ENCODE data around the gene MCF2L.

The MCF2L gene

DNA sequence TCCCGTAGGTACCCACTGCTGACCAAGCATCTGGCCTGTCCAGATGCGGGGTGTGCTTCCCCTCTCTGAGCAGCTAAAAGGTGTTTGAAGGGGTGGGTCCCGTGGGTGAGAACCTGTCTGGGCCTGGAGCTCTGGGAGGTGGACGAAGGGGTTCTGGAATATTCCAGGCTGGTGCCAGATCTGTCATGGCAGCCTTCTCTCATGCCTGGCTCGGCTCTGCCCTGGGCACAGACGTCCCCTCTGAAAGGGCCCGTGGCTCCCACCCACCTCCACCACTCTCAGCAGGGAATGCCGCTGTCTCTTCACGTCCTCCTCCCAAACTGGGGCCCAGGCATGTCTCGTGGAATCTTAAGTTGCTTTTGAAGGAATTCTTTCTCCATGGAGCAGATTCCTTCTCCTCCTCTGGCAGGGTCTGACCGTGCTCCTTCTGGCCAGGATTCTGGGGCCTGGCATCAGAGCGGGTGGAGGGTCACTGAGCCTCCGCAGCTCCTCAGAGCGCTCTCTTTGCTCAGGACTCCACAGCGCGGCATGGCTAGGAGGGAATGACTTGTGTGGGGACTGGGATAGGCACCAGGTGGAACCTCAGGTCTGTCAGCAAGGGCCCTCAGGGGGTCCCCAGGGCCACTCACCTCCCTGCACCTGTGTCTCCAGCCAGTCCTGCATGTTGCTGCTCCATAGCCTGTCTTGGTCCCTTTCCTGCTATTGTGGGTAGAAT lies 5.9 kb upstream of the MCF2L start:
- Histone ChIP-seq H3K4me1 (no peaks in the 10 kb centered on the region), H3K79me2 (no peaks in the 10 kb centered on the region), H3K9me3 (ENCODE audit: control insufficient read depth, low read length) (no peaks in the 10 kb centered on the region), H3K4me2 (ENCODE audit: low read length) (no peak overlapping the region), H3K36me3 (ENCODE audit: control insufficient read depth, insufficient read depth, low read length) (no peaks in the 10 kb centered on the region), H3K4me3 (ENCODE audit: low read depth, low read length) (no peak overlapping the region), H3K27ac (no peak overlapping the region), H3K27me3 (ENCODE audit: control insufficient read depth, insufficient read depth, low read length) (no peaks in the 10 kb centered on the region), H2AFZ (no peak overlapping the region), H3K9ac (no peak overlapping the region)
- no peak for TF ChIP-seq CTCF (IDR thresholded peaks at IDR 0.05)

- H3K27me3 ChIP-seq (ENCODE audit: control insufficient read depth, insufficient read depth, low read length), result no peaks in the 10 kb centered on the region
- no peak overlapping the region for H3K4me3 ChIP-seq (ENCODE audit: low read depth, low read length)
- no peak overlapping the region for H3K27ac ChIP-seq
- no peak overlapping the region for H2AFZ ChIP-seq
- no peaks in the 10 kb centered on the region for H3K9me3 ChIP-seq (ENCODE audit: control insufficient read depth, low read length)
- H3K4me2 ChIP-seq (ENCODE audit: low read length), result no peak overlapping the region
- H3K36me3 ChIP-seq (ENCODE audit: control insufficient read depth, insufficient read depth, low read length), result no peaks in the 10 kb centered on the region
- H3K4me1 ChIP-seq, result no peaks in the 10 kb centered on the region
- no peak for TF ChIP-seq CTCF (IDR thresholded peaks at IDR 0.05)
- H3K9ac ChIP-seq, result no peak overlapping the region
- no peaks in the 10 kb centered on the region for H3K79me2 ChIP-seq
Observed at GRCh38 chr13:112963641-112964040, 5.4 kb upstream of the MCF2L start.

DNA sequence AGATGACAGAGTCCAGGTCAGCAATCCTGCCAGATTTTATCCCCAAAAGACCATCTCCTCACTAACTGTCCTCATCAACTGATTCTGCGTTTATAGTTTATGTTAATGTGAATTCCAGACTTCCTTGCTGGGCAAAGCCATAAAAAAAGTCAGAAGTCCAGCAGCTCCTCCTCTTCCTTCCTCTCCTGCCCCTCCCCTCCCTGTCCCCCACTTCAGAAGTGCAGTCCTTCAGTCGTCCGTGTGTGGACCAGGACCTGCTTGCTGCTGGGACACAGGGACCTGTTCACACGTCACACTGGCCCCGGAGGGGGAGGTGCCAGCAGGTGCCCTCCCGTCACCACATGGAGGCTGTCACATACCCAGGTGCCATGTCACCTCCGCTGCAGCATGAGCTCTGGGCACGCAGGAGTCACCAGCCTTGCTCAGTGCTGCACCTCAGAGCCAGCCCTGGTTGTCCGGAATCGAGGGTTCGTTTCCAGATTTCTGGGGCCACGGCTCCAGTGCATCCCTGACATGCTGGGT lies 4.0 kb upstream of the MCF2L start:
- Histone ChIP-seq H3K9me3 (ENCODE audit: control insufficient read depth, low read length) (no peaks in the 10 kb centered on the region), H3K4me3 (ENCODE audit: low read depth, low read length) (no peak overlapping the region), H3K27ac (no peak overlapping the region)

DNA sequence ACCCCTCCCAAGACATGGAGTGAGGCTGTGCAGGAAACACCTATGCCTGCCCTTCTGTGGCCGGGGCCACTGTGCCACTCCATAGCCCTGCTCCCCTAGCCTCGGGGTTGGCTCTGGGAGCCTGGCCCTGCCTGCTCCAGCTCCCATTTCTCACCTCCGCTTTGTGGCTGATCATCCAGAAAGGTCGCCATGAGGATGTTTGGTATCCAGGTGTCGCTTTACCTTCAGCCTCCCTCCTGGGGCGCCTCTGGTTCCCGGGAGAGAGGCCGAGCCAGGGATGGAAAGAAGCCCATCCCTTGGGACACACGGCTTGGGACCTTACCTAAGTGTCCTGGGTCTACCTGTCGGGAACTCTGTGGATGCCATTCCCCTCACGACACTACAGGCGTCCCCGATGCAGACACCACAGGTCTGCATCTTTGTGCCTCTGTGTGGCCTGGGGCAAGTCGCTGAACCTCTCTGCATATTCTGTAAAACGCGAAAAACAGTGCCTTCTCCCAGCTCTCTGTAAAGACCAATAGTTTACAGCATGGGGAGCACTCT lies 3.4 kb upstream of the MCF2L start:
- Histone ChIP-seq H3K79me2 (no peaks in the 10 kb centered on the region), H3K4me2 (ENCODE audit: low read length) (no peak overlapping the region), H3K4me3 (ENCODE audit: low read depth, low read length) (no peak overlapping the region), H3K27me3 (ENCODE audit: control insufficient read depth, insufficient read depth, low read length) (no peaks in the 10 kb centered on the region), H3K36me3 (ENCODE audit: control insufficient read depth, insufficient read depth, low read length) (no peaks in the 10 kb centered on the region), H3K4me1 (no peaks in the 10 kb centered on the region), H3K27ac (no peak overlapping the region), H3K9ac (no peak overlapping the region), H2AFZ (no peak overlapping the region), H3K9me3 (ENCODE audit: control insufficient read depth, low read length) (no peaks in the 10 kb centered on the region)
- no peak for TF ChIP-seq CTCF (IDR thresholded peaks at IDR 0.05)

More for the DNA sequence above, 4.0 kb upstream of the MCF2L start:
- TF ChIP-seq CTCF (IDR thresholded peaks at IDR 0.05), result no peak
- no peaks in the 10 kb centered on the region for H3K4me1 ChIP-seq
- H3K4me2 ChIP-seq (ENCODE audit: low read length), result no peak overlapping the region
- H3K79me2 ChIP-seq, result no peaks in the 10 kb centered on the region
- no peaks in the 10 kb centered on the region for H3K36me3 ChIP-seq (ENCODE audit: control insufficient read depth, insufficient read depth, low read length)
- no peak overlapping the region for H3K9ac ChIP-seq
- no peak overlapping the region for H2AFZ ChIP-seq
- no peaks in the 10 kb centered on the region for H3K27me3 ChIP-seq (ENCODE audit: control insufficient read depth, insufficient read depth, low read length)

DNA sequence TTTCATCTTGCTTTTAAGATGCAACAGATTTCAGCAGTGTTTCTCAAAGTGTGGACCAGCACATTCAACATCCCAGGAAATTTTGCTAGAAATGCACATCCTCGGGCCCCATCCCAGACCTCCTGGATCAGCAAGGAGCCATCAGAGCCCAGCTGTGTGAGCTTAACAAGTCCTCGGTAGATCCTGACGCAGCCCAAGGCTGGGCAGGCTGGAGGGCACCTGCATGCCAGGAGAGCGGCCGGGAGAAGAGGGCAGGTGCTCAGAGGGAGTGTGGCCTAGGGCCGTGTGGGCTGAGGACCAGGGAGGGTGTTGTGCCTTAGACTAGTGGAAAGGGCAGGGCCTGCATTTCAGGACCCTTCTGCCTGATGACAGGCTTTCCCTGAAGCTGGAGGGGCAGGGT lies 2.2 kb upstream of the MCF2L start:
- no peak overlapping the region for H3K4me3 ChIP-seq (ENCODE audit: low read depth, low read length)
- no peaks in the 10 kb centered on the region for H3K36me3 ChIP-seq (ENCODE audit: control insufficient read depth, insufficient read depth, low read length)
- H3K4me2 ChIP-seq (ENCODE audit: low read length), result no peak overlapping the region
- no peaks in the 10 kb centered on the region for H3K79me2 ChIP-seq
- no peaks in the 10 kb centered on the region for H3K4me1 ChIP-seq
- no peak overlapping the region for H3K27ac ChIP-seq
- H2AFZ ChIP-seq, result no peak overlapping the region
- no peaks in the 10 kb centered on the region for H3K27me3 ChIP-seq (ENCODE audit: control insufficient read depth, insufficient read depth, low read length)
- no peak overlapping the region for H3K9ac ChIP-seq
- H3K9me3 ChIP-seq (ENCODE audit: control insufficient read depth, low read length), result no peaks in the 10 kb centered on the region
- TF ChIP-seq CTCF (IDR thresholded peaks at IDR 0.05), result no peak

Measured in parathyroid adenoma (tissue), 2 donors.